ENCODE measurements around the gene BCL2. TPM values are rescaled to one million over a fixed set of nuclear protein-coding genes. Genes with fewer than 3 reads are reported as not detected.

BCL2 gene
- total RNA-seq, 1 donor from 2014 or later = 4.9 TPM

DNA sequence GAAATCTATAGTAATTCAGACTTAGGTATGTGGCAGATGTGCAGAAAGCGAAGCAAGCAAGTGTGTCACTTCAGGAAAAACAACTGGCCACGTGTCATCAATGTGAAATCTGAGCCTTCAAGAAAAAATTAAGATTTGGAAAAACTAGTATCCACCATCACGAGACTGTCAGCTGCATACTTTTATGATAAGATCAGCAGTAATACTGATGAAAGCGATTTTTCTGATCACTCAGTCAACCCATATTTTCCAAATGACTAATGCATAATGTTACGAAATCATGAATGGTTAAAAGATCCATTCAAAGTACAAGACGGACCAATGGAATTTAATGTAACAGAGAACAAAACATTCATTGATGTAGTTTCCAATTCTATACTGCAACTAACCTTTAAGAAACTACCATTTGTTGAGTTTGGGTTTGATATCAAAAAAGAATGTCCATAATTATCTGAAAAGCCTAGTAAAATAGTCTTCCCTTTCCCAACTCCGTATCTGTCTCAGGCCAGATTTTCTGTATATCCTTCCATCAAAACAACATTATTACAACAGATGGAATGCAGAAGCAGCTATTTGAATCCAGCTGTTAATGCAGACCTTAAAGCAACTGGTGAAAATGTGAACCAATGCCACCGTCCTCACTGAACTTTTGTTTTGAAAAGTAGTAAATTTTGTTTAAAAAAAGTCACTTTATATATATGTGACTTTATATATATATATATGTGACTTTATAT, 17.0 kb upstream of the BCL2 start:
- H3K9me3 ChIP-seq (ENCODE audit: low read depth) = no peaks in the 10 kb centered on the region
- H3K4me3 ChIP-seq = no peak overlapping the region
- H3K27me3 ChIP-seq = no peaks in the 10 kb centered on the region
- no peak overlapping the region for H3K9ac ChIP-seq
- no peak overlapping the region for H2AFZ ChIP-seq (replicated peaks)
- H4K20me1 ChIP-seq (ENCODE audit: low read depth) = peaks cover 4% of the 10 kb centered on the region
- no peak overlapping the region for H3K27ac ChIP-seq
- no peak overlapping the region for H3K27ac Mint-ChIP-seq
- peaks cover 2% of the 10 kb centered on the region for H3K27me3 Mint-ChIP-seq (ENCODE audit: insufficient read depth, low read depth)
- H3K4me1 ChIP-seq = no peaks in the 10 kb centered on the region
- no peaks in the 10 kb centered on the region for H3K79me2 ChIP-seq (ENCODE audit: low read depth)
- peaks cover 21% of the 10 kb centered on the region for H3K36me3 Mint-ChIP-seq
- no peaks in the 10 kb centered on the region for H3K4me1 Mint-ChIP-seq
- TF ChIP-seq EZH2 (IDR thresholded peaks at IDR 0.05) (no peak), EZH2phosphoT487 (IDR thresholded peaks at IDR 0.05) (no peak), CTCF (IDR thresholded peaks at IDR 0.05) (no peak)
- no peaks in the 10 kb centered on the region for H3K36me3 ChIP-seq
- no peaks in the 10 kb centered on the region for H3F3A ChIP-seq (ENCODE audit: low read depth)
- H3K4me2 ChIP-seq = no peak overlapping the region
- H3K4me3 Mint-ChIP-seq = no peak overlapping the region
- no peak for DNase-seq (ENCODE audit: low spot score)
- no peaks in the 10 kb centered on the region for H3K9me3 Mint-ChIP-seq

GRCh38 chr18:63331105-63331504, 11.5 kb upstream of the BCL2 start:
- TF ChIP-seq EZH2phosphoT487 (IDR thresholded peaks at IDR 0.05) = no peak
- no peak for TF ChIP-seq CTCF (IDR thresholded peaks at IDR 0.05)
- TF ChIP-seq EZH2 (IDR thresholded peaks at IDR 0.05) = no peak
- Mint-ChIP-seq H3K27me3 (ENCODE audit: insufficient read depth, low read depth) (peaks cover 4% of the 10 kb centered on the region), H3K4me1 (no peaks in the 10 kb centered on the region), H3K9me3 (no peaks in the 10 kb centered on the region), H3K36me3 (peaks cover 20% of the 10 kb centered on the region), H3K27ac (no peak overlapping the region), H3K4me3 (no peak overlapping the region)
- H3F3A ChIP-seq (ENCODE audit: low read depth) = no peaks in the 10 kb centered on the region
- H3K27ac ChIP-seq = no peak overlapping the region
- H3K36me3 ChIP-seq = peaks cover 5% of the 10 kb centered on the region
- no peak overlapping the region for H2AFZ ChIP-seq (replicated peaks)
- H3K79me2 ChIP-seq (ENCODE audit: low read depth) = no peaks in the 10 kb centered on the region
- H3K27me3 ChIP-seq = no peaks in the 10 kb centered on the region
- no peak overlapping the region for H3K4me3 ChIP-seq
- H3K9me3 ChIP-seq (ENCODE audit: low read depth) = no peaks in the 10 kb centered on the region
- H3K4me2 ChIP-seq = no peak overlapping the region
- DNase-seq (ENCODE audit: low spot score) = no peak
- no peaks in the 10 kb centered on the region for H3K4me1 ChIP-seq
- H4K20me1 ChIP-seq (ENCODE audit: low read depth) = no peaks in the 10 kb centered on the region
- no peak overlapping the region for H3K9ac ChIP-seq

GRCh38 chr18:63329431-63330145, 10.0 kb upstream of the BCL2 start:
- Histone ChIP-seq H3K4me3 (no peak overlapping the region), H3K36me3 (peaks cover 5% of the 10 kb centered on the region), H3K27me3 (no peaks in the 10 kb centered on the region), H3K4me1 (no peaks in the 10 kb centered on the region), H3K4me2 (no peak overlapping the region), H3F3A (ENCODE audit: low read depth) (no peaks in the 10 kb centered on the region), H2AFZ (replicated peaks) (no peak overlapping the region), H3K27ac (no peak overlapping the region), H3K9ac (no peak overlapping the region), H3K79me2 (ENCODE audit: low read depth) (no peaks in the 10 kb centered on the region), H3K9me3 (ENCODE audit: low read depth) (no peaks in the 10 kb centered on the region), H4K20me1 (ENCODE audit: low read depth) (no peaks in the 10 kb centered on the region)
- no peaks in the 10 kb centered on the region for H3K4me1 Mint-ChIP-seq
- peaks cover 2% of the 10 kb centered on the region for H3K27me3 Mint-ChIP-seq (ENCODE audit: insufficient read depth, low read depth)
- no peak overlapping the region for H3K4me3 Mint-ChIP-seq
- H3K36me3 Mint-ChIP-seq = peaks cover 16% of the 10 kb centered on the region
- no peak overlapping the region for H3K27ac Mint-ChIP-seq
- TF ChIP-seq EZH2 (IDR thresholded peaks at IDR 0.05) = no peak
- no peak for TF ChIP-seq CTCF (IDR thresholded peaks at IDR 0.05)
- H3K9me3 Mint-ChIP-seq = no peaks in the 10 kb centered on the region
- DNase-seq (ENCODE audit: low spot score) = no peak
